Adrenal gland (tissue), 19 donors: ENCODE measurements around the gene ZNF773. TPM values are rescaled to one million over a fixed set of nuclear protein-coding genes. Genes with fewer than 3 reads are reported as not detected.
"Not testable (repeated sequence)": the region's sequence is repeated elsewhere in the genome, so short reads cannot be mapped to it uniquely, and the experiment has no call there.

Experiments used
- DNase-seq, 7 donors: peaks; one replicate each; pipeline ENCODE4 v3.0.0-alpha.2; 2019 to 2020
- H3K27ac ChIP-seq, 5 donors: fragments of 200-600 bp; sonication (generic) in 4 of 5; 1 replicate in 3 of 5; 2 replicates in 2 of 5; pipeline versions ENCODE4 v1.5.1 to v1.8.0; 2016 to 2020; ENCODE audit warnings: mild to moderate bottlenecking in 1 of 5
- H3K27me3 ChIP-seq: fragments of 200-600 bp; 2 replicates; pipeline ENCODE4 v1.8.0; 2021
- H3K36me3 ChIP-seq, 2 donors: fragments of 200-600 bp; replicated peaks in 1 of 2; 1 replicate in 1 of 2; 2 replicates in 1 of 2; pipeline versions ENCODE4 v1.5.1 to v1.8.0; 2018 to 2022
- H3K4me1 ChIP-seq, 2 donors: fragments of 200-600 bp; replicated peaks in 1 of 2; 1 replicate in 1 of 2; 2 replicates in 1 of 2; pipeline versions ENCODE4 v1.5.1 to v1.8.0; 2018 to 2021
- H3K4me3 ChIP-seq, 4 donors: fragments of 200-600 bp; sonication (generic) in 3 of 4; one replicate each; pipeline ENCODE4 v1.5.1; 2016 to 2018
- H3K9me3 ChIP-seq, 3 donors: fragments of 200-600 bp; sonication (generic) in 1 of 3; replicated peaks in 1 of 3; 1 replicate in 2 of 3; 2 replicates in 1 of 3; pipeline versions ENCODE4 v1.5.1 to v1.8.0; 2016 to 2021
- CTCF ChIP-seq, 6 experiments: fragments of 450-650 bp in 4 of 6; fragments of 200-600 bp in 2 of 6; sonication (generic) in 1 of 6; IDR thresholded peaks; 1 replicate in 5 of 6; 2 replicates in 1 of 6; pipeline versions ENCODE4 v1.5.1 to v1.8.0; 2016 to 2021; ENCODE audit warnings: antibody characterized with exemption in 6 of 6, mild to moderate bottlenecking in 2 of 6, moderate library complexity in 1 of 6
- POLR2A ChIP-seq, 2 donors: fragments of 450-650 bp; IDR thresholded peaks; one replicate each; pipeline ENCODE4 v1.6.1; 2017; ENCODE audit warnings: antibody characterized with exemption in 2 of 2, mild to moderate bottlenecking in 2 of 2, moderate library complexity in 1 of 2
- WGBS, 4 donors: extraction: QIAGEN DNeasy Blood & Tissue Kit in 2 of 4; methylation state at CpG; one replicate each; pipeline versions ENCODE4 v1.1.5 to v1.1.7; 2013 to 2017; 5-methylcytosine and 5-hydroxymethylcytosine counted together
- intact Hi-C, 2 donors: fragments of 100-400 bp; cut with DNase I; formaldehyde crosslinking; loops; one replicate each; pipeline versions ENCODE4 v1.14.1 to v1.15.0; 2022 to 2023
- long read RNA-seq, 10 donors: library from polyadenylated mRNA in 3 of 10; unstranded in 2 of 10; stranded (forward) in 1 of 10; transcript quantifications; one replicate each; pipeline ENCODE4 v2.0.0 and lab custom pipeline, GENCODE V29; 2021 to 2026
- polyA plus RNA-seq, 3 donors: library from polyadenylated mRNA; stranded (reverse); fragments of 200-250 nt in 2 of 3; fragments of 350-450 nt in 1 of 3; fragmentation: Illumina TruSeq in 1 of 3; extraction: RNeasy Lipid Tissue Mini Kit (QIAGEN cat#74804) in 1 of 3; gene quantifications; one replicate each; pipeline ENCODE4 v1.2.3, GENCODE V29; 2013 to 2014
- total RNA-seq, 9 donors: library from RNA; depleted of rRNA in 4 of 9; stranded (reverse); fragments of >200 nt in 4 of 9; fragments of 120-200 nt in 1 of 9; fragmentation: NEBNext Ultra II Directional in 1 of 9; extraction: Animal tissue kit (Norgen Biotek cat#: 25700) in 1 of 9; gene quantifications; one replicate each; pipeline versions ENCODE4 v1.1.0 to v1.2.4, GENCODE V29; 2013 to 2023
- donor health status: healthy with polysubstance abuse.
- donor health status: Bipolar disorder and iron deficiency.
- donor health status: DM: yes; HTN: yes; CAD: no.
- donor health status: DM: no; HTN: no; CAD: no.
- donor health status: DM: no; HTN: no; CAD: no.
- donor health status: DM: yes; HTN: yes; CAD: no.

ZNF773 gene
- total RNA-seq (10 to 100 TPM in 8 of 9 donors, 1 to 10 TPM in 1; 9.0 to 21.9 (median 11.9) TPM), polyA plus RNA-seq (1 to 10 TPM; 3.1 to 9.1 (median 3.9) TPM)
- long read RNA-seq, donor 1, partial matches to known transcripts: 0 of 2 reads
- long read RNA-seq, donor 1, other reads (novel, unspliced or antisense): 0 of 2 reads
- long read RNA-seq, donor 2: 0 reads
- long read RNA-seq, donor 3, partial matches to known transcripts: 0 of 2 reads
- long read RNA-seq, donor 3, other reads (novel, unspliced or antisense): 0 of 2 reads
- long read RNA-seq, donor 4, partial matches to known transcripts: 0 of 5 reads
- long read RNA-seq, donor 4, other reads (novel, unspliced or antisense): 1 of 5 reads
- long read RNA-seq, donor 5, transcript ZNF773-204 (4 exons, 2,019 nt): major isoform, 9 of 16 reads
- long read RNA-seq, donor 5, partial matches to known transcripts: 0 of 16 reads
- long read RNA-seq, donor 5, other reads (novel, unspliced or antisense): 3 of 16 reads
- long read RNA-seq, donor 6, partial matches to known transcripts: 0 of 3 reads
- long read RNA-seq, donor 6, other reads (novel, unspliced or antisense): 2 of 3 reads
- long read RNA-seq, donor 7, partial matches to known transcripts: 0 of 1 reads
- long read RNA-seq, donor 7, other reads (novel, unspliced or antisense): 0 of 1 reads
- long read RNA-seq, donor 8, partial matches to known transcripts: 0 of 2 reads
- long read RNA-seq, donor 8, other reads (novel, unspliced or antisense): 0 of 2 reads
- long read RNA-seq, donor 9: 0 reads
- long read RNA-seq, donor 10, partial matches to known transcripts: 0 of 3 reads
- long read RNA-seq, donor 10, other reads (novel, unspliced or antisense): 0 of 3 reads

GRCh38 chr19:57499680-57500395, at the start of gene ZNF773:
Gene ZNF773, plus strand, starts transcription at chr19:57499938. Its CDS starts 143 bp downstream, at chr19:57500081.
- TF ChIP-seq POLR2A (IDR thresholded peaks at IDR 0.05): peak; percentile 83 to 90
- intact Hi-C loops: not testable (repeated sequence)
- WGBS, 4 donors: 0 to 2% (median 1%) methylated on average over 16 to 60 of the region's 69 CpGs

GRCh38 chr19:57452307-57452706, 47.4 kb upstream of the ZNF773 start:
- H3K4me3 ChIP-seq: no peak overlapping the region
- H3K36me3 ChIP-seq: no peaks in the 10 kb centered on the region
- no peak overlapping the region for H3K27ac ChIP-seq
- no peaks in the 10 kb centered on the region for H3K4me1 ChIP-seq
- DNase-seq: no peak
- intact Hi-C loops: no loop called here
- 95 to 97% (median 95%) methylated on average over 3 of the region's 3 CpGs for WGBS, 4 donors
- no peak for TF ChIP-seq POLR2A (IDR thresholded peaks at IDR 0.05)
- TF ChIP-seq CTCF (IDR thresholded peaks at IDR 0.05): no peak
- peaks cover 0 to 7% (median 0%) of the 10 kb centered on the region in 3 donors for H3K9me3 ChIP-seq
- no peaks in the 10 kb centered on the region for H3K27me3 ChIP-seq

More at GRCh38 chr19:57499680-57500395, at the start of gene ZNF773:
- not testable (repeated sequence) for H3K27me3 ChIP-seq, H3K36me3 ChIP-seq, H3K9me3 ChIP-seq, H3K4me1 ChIP-seq
- H3K27ac ChIP-seq: peak within 1 kb of the TSS; percentile 75 to 95 (median 82)
- DNase-seq: peak; percentile 94 to 98 (median 96)
- H3K4me3 ChIP-seq: peak within 1 kb of the TSS in 3 of 4 donors; percentile 60 to 95 (median 95)

- Histone ChIP-seq H3K4me3 (no peak overlapping the region), H3K36me3 (no peaks in the 10 kb centered on the region), H3K27ac (no peak overlapping the region), H3K27me3 (no peaks in the 10 kb centered on the region), H3K9me3 (peaks cover 5 to 71% (median 38%) of the 10 kb centered on the region in 3 donors), H3K4me1 (no peaks in the 10 kb centered on the region)
- intact Hi-C loops: no loop called here
- no peak for TF ChIP-seq POLR2A (IDR thresholded peaks at IDR 0.05)
- TF ChIP-seq CTCF (IDR thresholded peaks at IDR 0.05): no peak
- DNase-seq: no peak
- 73 to 90% (median 85%) methylated on average over 4 to 5 of the region's 5 CpGs for WGBS, 4 donors
These were observed 33.9 kb upstream of the ZNF773 start for GRCh38 chr19:57465680-57466381.

GRCh38 chr19:57466489-57466888, 33.2 kb upstream of the ZNF773 start:
- WGBS, 4 donors: 94 to 100% (median 98%) methylated on average over 2 to 5 of the region's 5 CpGs
- intact Hi-C loops: no loop called here
- Histone ChIP-seq H3K9me3 (peaks cover 6 to 71% (median 38%) of the 10 kb centered on the region in 3 donors), H3K4me3 (no peak overlapping the region), H3K36me3 (no peaks in the 10 kb centered on the region), H3K27me3 (no peaks in the 10 kb centered on the region), H3K27ac (no peak overlapping the region), H3K4me1 (no peaks in the 10 kb centered on the region)
- TF ChIP-seq POLR2A (IDR thresholded peaks at IDR 0.05) (no peak), CTCF (IDR thresholded peaks at IDR 0.05) (no peak)
- no peak for DNase-seq
